ENCODE data around the gene CHCHD3. TPM values are rescaled to one million over a fixed set of nuclear protein-coding genes. Genes with fewer than 3 reads are reported as not detected.

Gene CHCHD3
- total and polyA plus RNA-seq, 12 donors: 12.3 to 113 (median 54.2) TPM

DNA sequence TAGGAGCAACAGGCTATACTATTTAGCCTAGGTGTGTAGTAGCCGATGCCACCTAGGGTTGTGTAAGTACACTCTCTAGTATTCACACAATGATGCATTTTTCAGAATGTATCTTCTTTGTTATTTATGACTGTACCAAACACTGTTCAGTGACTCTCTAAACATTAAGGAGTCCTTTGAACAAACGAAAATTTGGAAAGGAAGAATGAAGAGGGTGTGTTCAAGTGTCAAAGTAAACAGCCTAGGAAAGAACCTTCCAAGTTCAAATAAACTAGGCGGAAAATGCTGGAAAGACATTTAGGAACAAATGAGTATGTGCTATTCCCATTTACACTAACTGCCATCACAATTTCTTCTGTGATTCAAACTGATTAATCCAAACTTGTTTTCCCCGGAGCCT is 142.4 kb downstream of the CHCHD3 start:
- TF ChIP-seq POLR2A (IDR thresholded peaks at IDR 0.05): no peak
- TF ChIP-seq, protein P1, sequence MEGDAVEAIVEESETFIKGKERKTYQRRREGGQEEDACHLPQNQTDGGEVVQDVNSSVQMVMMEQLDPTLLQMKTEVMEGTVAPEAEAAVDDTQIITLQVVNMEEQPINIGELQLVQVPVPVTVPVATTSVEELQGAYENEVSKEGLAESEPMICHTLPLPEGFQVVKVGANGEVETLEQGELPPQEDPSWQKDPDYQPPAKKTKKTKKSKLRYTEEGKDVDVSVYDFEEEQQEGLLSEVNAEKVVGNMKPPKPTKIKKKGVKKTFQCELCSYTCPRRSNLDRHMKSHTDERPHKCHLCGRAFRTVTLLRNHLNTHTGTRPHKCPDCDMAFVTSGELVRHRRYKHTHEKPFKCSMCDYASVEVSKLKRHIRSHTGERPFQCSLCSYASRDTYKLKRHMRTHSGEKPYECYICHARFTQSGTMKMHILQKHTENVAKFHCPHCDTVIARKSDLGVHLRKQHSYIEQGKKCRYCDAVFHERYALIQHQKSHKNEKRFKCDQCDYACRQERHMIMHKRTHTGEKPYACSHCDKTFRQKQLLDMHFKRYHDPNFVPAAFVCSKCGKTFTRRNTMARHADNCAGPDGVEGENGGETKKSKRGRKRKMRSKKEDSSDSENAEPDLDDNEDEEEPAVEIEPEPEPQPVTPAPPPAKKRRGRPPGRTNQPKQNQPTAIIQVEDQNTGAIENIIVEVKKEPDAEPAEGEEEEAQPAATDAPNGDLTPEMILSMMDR (IDR thresholded peaks at IDR 0.05): no peak
- Histone ChIP-seq H3K9me3 (replicated peaks in 1 of 3) (no peaks in the 10 kb centered on the region), H3K36me3 (replicated peaks in 1 of 2) (no peaks in the 10 kb centered on the region), H3K4me1 (replicated peaks in 1 of 2) (no peaks in the 10 kb centered on the region), H3K27me3 (no peaks in the 10 kb centered on the region), H3K27ac (no peak overlapping the region), H3K4me3 (no peak overlapping the region)
- intact Hi-C loops (cut with DNase I): no loop called here
- 86 to 92% (median 90%) methylated on average over 4 of the region's 4 CpGs for WGBS, 4 donors
- DNase-seq: no peak

DNA sequence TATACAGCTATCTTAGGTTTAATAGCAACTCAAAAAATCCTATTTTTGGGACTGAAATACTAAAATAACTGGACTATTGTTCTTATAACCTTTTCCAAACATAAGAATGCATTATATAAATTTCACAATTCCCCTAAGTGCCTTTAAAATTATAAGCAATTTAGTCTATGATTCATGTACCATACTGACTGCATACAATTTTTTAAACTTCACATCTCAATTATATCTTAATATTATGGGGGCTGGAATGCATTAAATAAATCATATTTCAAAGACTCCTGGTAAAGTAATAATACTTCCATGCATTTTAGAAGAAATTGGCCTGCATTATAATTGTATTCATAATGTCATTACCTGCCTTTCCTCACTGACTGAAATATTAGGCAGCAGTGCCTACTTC is 144.6 kb downstream of the CHCHD3 start:
- Histone ChIP-seq H3K4me1 (replicated peaks in 1 of 2) (peaks cover 3 to 14% of the 10 kb centered on the region in 2 donors), H3K27me3 (no peaks in the 10 kb centered on the region), H3K27ac (no peak overlapping the region), H3K36me3 (replicated peaks in 1 of 2) (no peaks in the 10 kb centered on the region), H3K4me3 (no peak overlapping the region), H3K9me3 (replicated peaks in 1 of 3) (no peaks in the 10 kb centered on the region)
- no peak for DNase-seq
- TF ChIP-seq, protein P1 (IDR thresholded peaks at IDR 0.05): no peak
- TF ChIP-seq POLR2A (IDR thresholded peaks at IDR 0.05): no peak
- intact Hi-C loops (cut with DNase I): no loop called here

DNA sequence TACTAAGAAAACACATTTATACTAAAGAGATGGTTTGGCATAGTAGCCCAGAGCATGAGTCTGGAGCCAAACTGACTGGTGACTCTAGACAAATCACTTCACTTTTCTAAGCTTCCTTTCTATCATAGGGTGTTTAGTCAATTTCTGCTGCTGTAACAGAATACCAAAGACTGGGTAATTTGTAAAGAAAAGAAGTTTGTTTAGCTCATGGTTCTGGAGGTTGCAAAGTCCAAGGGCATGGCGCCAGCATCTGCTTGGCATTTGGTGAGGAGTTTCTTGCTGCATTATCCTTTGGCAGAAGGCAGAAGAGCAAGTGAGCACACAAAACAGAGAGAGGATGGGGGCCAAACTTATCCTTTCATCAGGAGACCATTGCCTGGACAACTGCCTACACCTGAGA is 146.3 kb downstream of the CHCHD3 start:
- H3K27me3 ChIP-seq: no peaks in the 10 kb centered on the region
- H3K36me3 ChIP-seq (replicated peaks in 1 of 2): no peaks in the 10 kb centered on the region
- peaks cover 3 to 18% of the 10 kb centered on the region in 2 donors for H3K4me1 ChIP-seq (replicated peaks in 1 of 2)
- H3K4me3 ChIP-seq: no peak overlapping the region
- DNase-seq: no peak
- H3K9me3 ChIP-seq (replicated peaks in 1 of 3): no peaks in the 10 kb centered on the region
- TF ChIP-seq POLR2A (IDR thresholded peaks at IDR 0.05): no peak
- TF ChIP-seq, protein P1 (IDR thresholded peaks at IDR 0.05): no peak
- 97 to 100% (median 99%) methylated on average over 1 of the region's 1 CpG for WGBS, 4 donors
- intact Hi-C loops (cut with DNase I): no loop called here
- H3K27ac ChIP-seq: no peak overlapping the region

DNA sequence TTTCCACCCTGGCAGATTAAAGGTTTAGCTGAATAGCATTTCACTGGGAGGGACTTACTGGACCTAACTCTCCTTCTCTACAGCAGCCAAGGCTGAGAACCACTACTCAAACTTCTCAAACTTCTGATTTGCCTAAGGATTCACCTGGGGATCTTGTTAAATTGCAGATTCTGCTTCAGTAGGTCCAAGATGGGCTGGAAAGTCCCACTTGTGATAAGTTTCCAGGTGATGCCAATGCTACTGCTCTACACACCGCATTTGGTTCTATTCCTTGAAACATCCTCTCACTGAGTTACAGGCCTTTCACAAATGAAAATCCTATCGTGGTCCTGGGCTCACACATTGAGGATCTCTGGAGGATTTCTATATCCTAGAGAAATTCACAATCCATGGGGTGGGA is 147.9 kb downstream of the CHCHD3 start:
- H3K27me3 ChIP-seq: no peaks in the 10 kb centered on the region
- no peak overlapping the region for H3K4me3 ChIP-seq
- H3K27ac ChIP-seq: peak overlapping the region in 2 of 5 donors; percentile 38 to 83
- no peak for DNase-seq
- H3K9me3 ChIP-seq (replicated peaks in 1 of 3): no peaks in the 10 kb centered on the region
- peaks cover 3 to 18% of the 10 kb centered on the region in 2 donors for H3K4me1 ChIP-seq (replicated peaks in 1 of 2)
- TF ChIP-seq, protein P1 (IDR thresholded peaks at IDR 0.05): no peak
- TF ChIP-seq POLR2A (IDR thresholded peaks at IDR 0.05): no peak
- no peaks in the 10 kb centered on the region for H3K36me3 ChIP-seq (replicated peaks in 1 of 2)
- intact Hi-C loops (cut with DNase I): no loop called here
- 97 to 100% (median 100%) methylated on average over 2 of the region's 2 CpGs for WGBS, 4 donors
